K562 (cell line): ENCODE results near the gene SEC14L5. TPM values are rescaled to one million over a fixed set of nuclear protein-coding genes. Genes with fewer than 3 reads are reported as not detected.

Experiments
- ATAC-seq: fragments of 200-7000 bp; cut with Tn5 transposase; 3 replicates; pipeline ENCODE4 v1.9.1; 2020; ENCODE audit warnings: moderate library complexity
- BruUV-seq: library from RNA; stranded (reverse); fragments of 400-500 nt; replicated peaks from 2 replicates; lab custom pipeline; 2021; lab: Mats Ljungman, UMichigan
- CTCF ChIA-PET: fragments of 300-600 bp; formaldehyde crosslinking; extraction: SDS; loops from one replicate; lab custom pipeline; 2021; ENCODE audit warnings: low intra/inter-chr PET ratio; lab: Yijun Ruan, JAX
- POLR2A ChIA-PET: fragments of 300-600, 350-650 bp; sonication (Branson Sonifier 250); formaldehyde crosslinking; extraction: SDS; loops from one replicate; lab custom pipeline; 2021; ENCODE audit warnings: antibody characterized with exemption, inconsistent platforms; lab: Yijun Ruan, JAX
- DNase-seq, 4 experiments: peaks; one replicate each; pipeline versions ENCODE4 v3.0.0 to v3.0.0-alpha.2; 2011 to 2018; ENCODE audit warnings: low spot score in 3 of 4, mixed read lengths in 3 of 4; ENCODE audit errors: extremely low read depth in 1 of 4
- FAIRE-seq: peaks from 2 replicates; lab custom pipeline; 2011; peaks lifted over from hg19 to GRCh38; lab: Jason Lieb, UNC
- H2AFZ ChIP-seq: 2 replicates; pipeline ENCODE4 v1.6.0; 2011; ENCODE audit warnings: low read depth, low read length, control low read depth, inconsistent platforms
- H3K27ac ChIP-seq: fragments of 200-600 bp; 3 replicates; pipeline ENCODE4 v1.8.0; 2011; ENCODE audit warnings: low read depth, mild to moderate bottlenecking, control low read depth, inconsistent platforms, low read length, moderate library complexity, mixed read lengths; ENCODE audit errors: extremely low read depth
- H3K27me3 ChIP-seq, 2 experiments: fragments of 300-600 bp in 1 of 2; 2 replicates in 1 of 2; 3 replicates in 1 of 2; pipeline versions ENCODE4 v1.6.0 to v1.8.0; 2011; ENCODE audit warnings: inconsistent platforms in 2 of 2, low read length in 2 of 2, mild to moderate bottlenecking in 1 of 2, mixed read lengths in 1 of 2, moderate library complexity in 1 of 2; ENCODE audit not compliant: control insufficient read depth in 2 of 2, insufficient read depth in 2 of 2
- H3K36me3 ChIP-seq: fragments of 300-600 bp; 3 replicates; pipeline ENCODE4 v1.8.0; 2011; ENCODE audit warnings: mild to moderate bottlenecking, low read length, inconsistent platforms; ENCODE audit not compliant: control insufficient read depth, insufficient read depth
- H3K4me1 ChIP-seq, 2 experiments: fragments of 200-600 bp in 1 of 2; replicated peaks in 1 of 2; 2 replicates in 1 of 2; 3 replicates in 1 of 2; pipeline versions ENCODE4 v1.5.1 to v1.8.0; 2011; ENCODE audit warnings: inconsistent platforms in 2 of 2, low read length in 2 of 2, mild to moderate bottlenecking in 1 of 2, mixed read lengths in 1 of 2, moderate library complexity in 1 of 2; ENCODE audit not compliant: control insufficient read depth in 2 of 2, insufficient read depth in 2 of 2
- H3K4me2 ChIP-seq: 2 replicates; pipeline ENCODE4 v1.6.1; 2011; ENCODE audit warnings: low read length, control low read depth, inconsistent platforms, mixed read lengths; ENCODE audit not compliant: insufficient read depth
- H3K4me3 ChIP-seq: fragments of 200-600 bp; sonication (generic), shearing (Covaris generic); 2 replicates; pipeline ENCODE4 v1.5.1; 2016; ENCODE audit warnings: control low read depth, inconsistent platforms
- H3K79me2 ChIP-seq: fragments of 200-600 bp; 3 replicates; pipeline ENCODE4 v1.8.0; 2011; ENCODE audit warnings: low read length, inconsistent platforms; ENCODE audit not compliant: control insufficient read depth, insufficient read depth
- H3K9ac ChIP-seq, 2 experiments: 2 replicates each; pipeline versions ENCODE4 v1.6.0 to v1.6.1; 2011; ENCODE audit warnings: low read depth in 2 of 2, low read length in 2 of 2, control low read depth in 1 of 2, inconsistent platforms in 1 of 2, mild to moderate bottlenecking in 1 of 2, mixed read lengths in 1 of 2; ENCODE audit not compliant: insufficient read depth in 1 of 2
- H3K9me1 ChIP-seq: one replicate; pipeline ENCODE4 v1.6.0; 2011; ENCODE audit warnings: inconsistent platforms, mild to moderate bottlenecking, low read length, moderate library complexity; ENCODE audit not compliant: control insufficient read depth, insufficient read depth
- H3K9me3 ChIP-seq: replicated peaks from 2 replicates; pipeline ENCODE4 v1.5.1; 2011; ENCODE audit warnings: low read depth, low read length, inconsistent platforms; ENCODE audit not compliant: control insufficient read depth, insufficient read depth
- H4K20me1 ChIP-seq: replicated peaks from 2 replicates; pipeline ENCODE4 v1.6.1; 2011; ENCODE audit warnings: low read length, inconsistent platforms, mixed read lengths; ENCODE audit not compliant: control insufficient read depth, insufficient read depth
- E2F6 ChIP-seq, 2 experiments: IDR thresholded peaks; 2 replicates each; pipeline ENCODE4 v1.6.1; 2011; ENCODE audit warnings: borderline replicate concordance in 1 of 2, control low read depth in 1 of 2, low read depth in 1 of 2, low read length in 1 of 2, mild to moderate bottlenecking in 1 of 2, mixed read lengths in 1 of 2, moderate library complexity in 1 of 2; ENCODE audit not compliant: insufficient read depth in 1 of 2, insufficient read length in 1 of 2, poor library complexity in 1 of 2, severe bottlenecking in 1 of 2; ENCODE audit errors: extremely low read depth in 1 of 2
- GATA2 ChIP-seq: sonication (generic); formaldehyde crosslinking; IDR thresholded peaks from 2 replicates; pipeline ENCODE4 v1.4.0; 2020; ENCODE audit warnings: mild to moderate bottlenecking, missing genetic modification reagents
- MAX ChIP-seq: sonication (generic); formaldehyde crosslinking; IDR thresholded peaks from 2 replicates; pipeline ENCODE4 v1.9.0; 2022; ENCODE audit warnings: mild to moderate bottlenecking, missing genetic modification reagents
- MYBL2 ChIP-seq, 2 experiments: fragments of 450-650 bp in 1 of 2; sonication (generic) in 1 of 2; formaldehyde crosslinking in 1 of 2; IDR thresholded peaks; 2 replicates each; pipeline versions ENCODE4 v1.6.1 to v1.8.1; 2017 to 2022; ENCODE audit warnings: borderline replicate concordance in 1 of 2, inconsistent platforms in 1 of 2, low read depth in 1 of 2, mild to moderate bottlenecking in 1 of 2, missing genetic modification reagents in 1 of 2, moderate library complexity in 1 of 2
- TBL1XR1 ChIP-seq, 2 experiments: IDR thresholded peaks; 2 replicates each; pipeline ENCODE4 v1.6.1; 2012; ENCODE audit warnings: improper control_type of control experiment in 2 of 2, low read length in 2 of 2, mild to moderate bottlenecking in 1 of 2
- TGIF2 ChIP-seq: sonication (generic); formaldehyde crosslinking; IDR thresholded peaks from 2 replicates; pipeline ENCODE4 v1.8.1; 2022; ENCODE audit warnings: mild to moderate bottlenecking, missing genetic modification reagents, moderate library complexity
- USF1 ChIP-seq: sonication (generic); formaldehyde crosslinking; IDR thresholded peaks from 2 replicates; pipeline ENCODE4 v1.9.0; 2022; ENCODE audit warnings: mild to moderate bottlenecking, missing genetic modification reagents
- USF2 ChIP-seq: sonication (generic); formaldehyde crosslinking; IDR thresholded peaks from 2 replicates; pipeline ENCODE4 v1.5.0; 2020; ENCODE audit warnings: missing genetic modification reagents
- ZNF740 ChIP-seq, 3 experiments: fragments of 200-800 bp in 1 of 3; sonication (Bioruptor generic) in 1 of 3; sonication (generic) in 1 of 3; formaldehyde crosslinking in 1 of 3; IDR thresholded peaks; 2 replicates each; pipeline versions ENCODE4 v1.6.1 to v1.8.0; 2016 to 2022; ENCODE audit warnings: mild to moderate bottlenecking in 2 of 3, missing compliant biosample characterization in 2 of 3, missing genetic modification characterization in 2 of 3, missing genetic modification reagents in 1 of 3
- WGBS: fragments of 100-300 bp; shearing (Covaris generic); methylation state at CpG from one replicate; pipeline ENCODE4 v1.1.6; 2016; ENCODE audit warnings: low coverage, mixed read lengths; ENCODE audit not compliant: insufficient coverage; ENCODE audit errors: missing lambda C conversion rate; 5-methylcytosine and 5-hydroxymethylcytosine counted together
- in situ Hi-C: fragments of 300-500 bp; cut with MboI; formaldehyde crosslinking; loops from 4 replicates; pipeline ENCODE4 v1.15.0; 2018; ENCODE audit warnings: inconsistent platforms, mixed read lengths
- intact Hi-C: fragments of 100-400 bp; cut with micrococcal nuclease; formaldehyde crosslinking; loops from 2 replicates; pipeline ENCODE4 v1.14.2; 2022
- polyA plus RNA-seq, 8 experiments: library from polyadenylated mRNA; depleted of rRNA in 4 of 8; stranded (reverse) in 5 of 8; unstranded in 3 of 8; fragments of >200 nt; fragmentation: Nextera tagmentation in 2 of 8; fragmentation: Illumina TruSeq in 1 of 8; extraction: Ambion mirVana in 2 of 8; extraction: Trizol in 1 of 8; gene quantifications; 2 replicates each; pipeline versions ENCODE4 v1.2.1 to v1.2.3, GENCODE V29; 2011 to 2014; ENCODE audit warnings: inconsistent platforms in 1 of 8, missing spikeins in 1 of 8
- total RNA-seq, 7 experiments: library from RNA; depleted of rRNA in 6 of 7; stranded (reverse); fragments of >200 nt in 6 of 7; fragmentation: Illumina TruSeq in 2 of 7; extraction: Trizol in 2 of 7; gene quantifications; 2 replicates each; pipeline versions ENCODE4 v1.2.1 to v1.2.3, GENCODE V29; 2011 to 2021; ENCODE audit warnings: low replicate concordance in 1 of 7

The SEC14L5 gene
- total and polyA plus RNA-seq, 9 of the 15 experiments (the other 6 are each of a cell fraction or from before 2014, with no cell fraction given), result 0.11 TPM; not detected in 8

- no peaks in the 10 kb centered on the region for H3K36me3 ChIP-seq
- H3K4me2 ChIP-seq, result no peak overlapping the region
- peaks cover 0 to 15% of the 10 kb centered on the region in 2 experiments; a peak in 3 of 5 replicates for H3K4me1 ChIP-seq
- H3K9me1 ChIP-seq, result no peaks in the 10 kb centered on the region
- H3K9me3 ChIP-seq, result no peaks in the 10 kb centered on the region
- CTCF ChIA-PET, result no interaction called here
- intact Hi-C loops, result no loop called here
- no peak overlapping the region for H3K27ac ChIP-seq
- peaks cover 4% of the 10 kb centered on the region; the same call in 1 of the 2 replicates for H4K20me1 ChIP-seq
- H3K27me3 ChIP-seq, result peaks cover 23 to 33% of the 10 kb centered on the region in 2 experiments; a peak in 4 of 5 replicates
- POLR2A ChIA-PET, result interaction anchor here (0.9 kb wide), 1 partner anchor 9 kb away, joined by 4 read pairs; no protein-coding TSS in a partner anchor
- peak in 3 of 4 experiments; percentile 20 to 43 (median 43) for DNase-seq
- peak; percentile 32; the same call in 1 of the 2 replicates for TF ChIP-seq USF2 (CRISPR knock-in tag)
- no peak for TF ChIP-seq ZNF740 (CRISPR knock-in tag; IDR thresholded peaks at IDR 0.05)
- TF ChIP-seq ZNF740 (tag; IDR thresholded peaks at IDR 0.05), result 0 out of 4 replicates have a peak, but pooled peaks of 1 of the 2 experiments have one; percentile 27
- no peak for TF ChIP-seq TBL1XR1 (IDR thresholded peaks at IDR 0.05; ENCODE audit: low read length in 2 of 2)
- TF ChIP-seq TGIF2 (CRISPR knock-in tag), result peak; percentile 59; the same call in 1 of the 2 replicates
- no peak for TF ChIP-seq GATA2 (CRISPR knock-in tag)
- 0 out of 2 replicates have a peak, but pooled peaks have one; percentile 6 for TF ChIP-seq USF1 (CRISPR knock-in tag)
- peak; percentile 45 for TF ChIP-seq MAX (CRISPR knock-in tag)
- peak in 1 of 2 experiments; percentile 64 for TF ChIP-seq E2F6 (IDR thresholded peaks at IDR 0.05; ENCODE audit: borderline replicate concordance in 1 of 2, extremely low read depth in 1 of 2, insufficient read depth in 1 of 2, insufficient read length in 1 of 2, low read depth in 1 of 2, low read length in 1 of 2, poor library complexity in 1 of 2, severe bottlenecking in 1 of 2)
- TF ChIP-seq MYBL2 (IDR thresholded peaks at IDR 0.05; ENCODE audit: low read depth), result no peak
- 0 out of 2 replicates have a peak, but pooled peaks have one; percentile 27 for TF ChIP-seq MYBL2 (CRISPR knock-in tag; IDR thresholded peaks at IDR 0.05; ENCODE audit: borderline replicate concordance)
- TF ChIP-seq, all 486 proteins: peak for 7
- 0 out of 2 replicates have a peak overlapping the region, but pooled peaks have one; percentile 50 for H2AFZ ChIP-seq
- BruUV-seq, result no TSS peak
- peak overlapping the region in 1 of 2 experiments; percentile 52; a peak in 2 of 4 replicates for H3K9ac ChIP-seq
- in situ Hi-C loops, result no loop called here
- peak; percentile 48 for ATAC-seq
- peak; percentile 46 for FAIRE-seq
- H3K79me2 ChIP-seq, result no peaks in the 10 kb centered on the region
- WGBS, result 11% methylated on average over 31 of the region's 60 CpGs
- H3K4me3 ChIP-seq, result no peak overlapping the region
Measured at GRCh38 chr16:4987580-4988374, 29.6 kb downstream of the SEC14L5 start.
